Measurements from ENCODE around the gene DAG1.
A peak's percentile ranks its signal among the peaks of the same experiment; 100 is the strongest.

The DAG1 gene

GRCh38 chr3:49469936-49470713, at the start of gene DAG1:
DAG1 (plus strand) TSS chr3:49470267; CDS start chr3:49510535, 40,268 bp downstream.
- peak; percentile 96 for TF ChIP-seq POLR2A (IDR thresholded peaks at IDR 0.05; ENCODE audit: low read length)
- TF ChIP-seq GATA1 (IDR thresholded peaks at IDR 0.05; ENCODE audit: low read depth, low read length), result no peak
- DNase-seq, result peak; percentile 98 to 99

- DNase-seq, result no peak
- TF ChIP-seq GATA1 (IDR thresholded peaks at IDR 0.05; ENCODE audit: low read depth, low read length), result no peak
- TF ChIP-seq POLR2A (IDR thresholded peaks at IDR 0.05; ENCODE audit: low read length), result peak; percentile 46
These were observed 48.1 kb upstream of the DAG1 start for GRCh38 chr3:49421890-49422378.

- DNase-seq, result peak in 1 of 2 experiments; percentile 49
- TF ChIP-seq POLR2A (IDR thresholded peaks at IDR 0.05; ENCODE audit: low read length), result no peak
- TF ChIP-seq GATA1 (IDR thresholded peaks at IDR 0.05; ENCODE audit: low read depth, low read length), result no peak
These were observed 47.5 kb upstream of the DAG1 start, which contains the start of gene AMT for GRCh38 chr3:49422379-49423248. AMT (minus strand) TSS chr3:49422473; CDS start chr3:49422450, 23 bp downstream.

- TF ChIP-seq GATA1 (IDR thresholded peaks at IDR 0.05; ENCODE audit: low read depth, low read length) (no peak), POLR2A (IDR thresholded peaks at IDR 0.05; ENCODE audit: low read length) (no peak)
These were observed 45.3 kb upstream of the DAG1 start for GRCh38 chr3:49424816-49425215.

GRCh38 chr3:49427586-49427985, 42.5 kb upstream of the DAG1 start:
- DNase-seq, result no peak
- TF ChIP-seq GATA1 (IDR thresholded peaks at IDR 0.05; ENCODE audit: low read depth, low read length), result no peak
- TF ChIP-seq POLR2A (IDR thresholded peaks at IDR 0.05; ENCODE audit: low read length), result no peak

More at GRCh38 chr3:49424816-49425215, 45.3 kb upstream of the DAG1 start:
- DNase-seq, result no peak

- TF ChIP-seq GATA1 (IDR thresholded peaks at IDR 0.05; ENCODE audit: low read depth, low read length), result no peak
- no peak for TF ChIP-seq POLR2A (IDR thresholded peaks at IDR 0.05; ENCODE audit: low read length)
- DNase-seq, result no peak
These were observed 41.4 kb upstream of the DAG1 start for GRCh38 chr3:49428752-49429080.

- TF ChIP-seq GATA1 (IDR thresholded peaks at IDR 0.05; ENCODE audit: low read depth, low read length) (no peak), POLR2A (IDR thresholded peaks at IDR 0.05; ENCODE audit: low read length) (no peak)
- no peak for DNase-seq
These were observed 35.3 kb upstream of the DAG1 start for GRCh38 chr3:49434731-49435130.

GRCh38 chr3:49445391-49445790, 24.7 kb upstream of the DAG1 start:
- TF ChIP-seq POLR2A (IDR thresholded peaks at IDR 0.05; ENCODE audit: low read length) (no peak), GATA1 (IDR thresholded peaks at IDR 0.05; ENCODE audit: low read depth, low read length) (no peak)
- DNase-seq, result no peak

- TF ChIP-seq POLR2A (IDR thresholded peaks at IDR 0.05; ENCODE audit: low read length) (no peak), GATA1 (IDR thresholded peaks at IDR 0.05; ENCODE audit: low read depth, low read length) (no peak)
- no peak for DNase-seq
These were observed 16.4 kb upstream of the DAG1 start for GRCh38 chr3:49453621-49454020.

GRCh38 chr3:49454458-49454857, 15.6 kb upstream of the DAG1 start:
- TF ChIP-seq POLR2A (IDR thresholded peaks at IDR 0.05; ENCODE audit: low read length) (no peak), GATA1 (IDR thresholded peaks at IDR 0.05; ENCODE audit: low read depth, low read length) (no peak)
- peak; percentile 28 to 44 for DNase-seq

GRCh38 chr3:49454898-49455681, 15.0 kb upstream of the DAG1 start:
- no peak for DNase-seq
- TF ChIP-seq POLR2A (IDR thresholded peaks at IDR 0.05; ENCODE audit: low read length) (no peak), GATA1 (IDR thresholded peaks at IDR 0.05; ENCODE audit: low read depth, low read length) (no peak)

- no peak for DNase-seq
These were observed 13.6 kb upstream of the DAG1 start for GRCh38 chr3:49456466-49456865.

GRCh38 chr3:49460188-49460890, 9.7 kb upstream of the DAG1 start:
- TF ChIP-seq POLR2A (IDR thresholded peaks at IDR 0.05; ENCODE audit: low read length) (no peak), GATA1 (IDR thresholded peaks at IDR 0.05; ENCODE audit: low read depth, low read length) (no peak)
- no peak for DNase-seq

More at GRCh38 chr3:49456466-49456865, 13.6 kb upstream of the DAG1 start:
- TF ChIP-seq GATA1 (IDR thresholded peaks at IDR 0.05; ENCODE audit: low read depth, low read length) (no peak), POLR2A (IDR thresholded peaks at IDR 0.05; ENCODE audit: low read length) (no peak)

Data from erythroblast (primary cell).